ENCODE results near the gene RIMBP2. TPM values are rescaled to one million over a fixed set of nuclear protein-coding genes. Genes with fewer than 3 reads are reported as not detected.

RIMBP2 gene
- total RNA-seq, 1 experiment from 2014 or later: not detected

DNA sequence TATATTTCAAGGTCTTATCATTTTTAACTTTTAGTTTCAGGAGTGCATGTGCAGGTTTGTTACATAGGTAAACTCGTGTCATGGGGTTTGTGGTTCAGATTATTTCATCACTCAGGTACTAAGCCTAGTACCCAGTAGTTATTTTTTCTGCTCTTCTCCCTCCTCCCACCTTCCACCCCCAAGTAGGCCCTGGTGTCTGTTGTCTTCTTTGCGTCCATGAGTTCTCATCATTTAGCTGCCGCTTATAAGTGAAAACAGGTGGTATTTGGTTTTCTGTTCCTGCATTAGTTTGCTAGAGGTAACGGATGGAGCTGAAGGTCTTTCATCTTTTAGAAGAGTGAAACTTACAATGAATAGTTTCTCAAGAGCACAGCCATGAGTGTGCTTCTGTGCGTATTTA, 354.0 kb downstream of the RIMBP2 start:
- POLR2A ChIA-PET: no interaction called here
- H3K4me3 Mint-ChIP-seq (ENCODE audit: unreplicated experiment): no peak overlapping the region
- H3K9me3 Mint-ChIP-seq (ENCODE audit: unreplicated experiment): no peaks in the 10 kb centered on the region
- no peak for DNase-seq (ENCODE audit: unreplicated experiment)
- peaks cover 6% of the 10 kb centered on the region for H3K36me3 Mint-ChIP-seq (ENCODE audit: insufficient read depth, unreplicated experiment)
- H3K27ac Mint-ChIP-seq (ENCODE audit: low read depth, unreplicated experiment): no peak overlapping the region
- TF ChIP-seq, protein P1, sequence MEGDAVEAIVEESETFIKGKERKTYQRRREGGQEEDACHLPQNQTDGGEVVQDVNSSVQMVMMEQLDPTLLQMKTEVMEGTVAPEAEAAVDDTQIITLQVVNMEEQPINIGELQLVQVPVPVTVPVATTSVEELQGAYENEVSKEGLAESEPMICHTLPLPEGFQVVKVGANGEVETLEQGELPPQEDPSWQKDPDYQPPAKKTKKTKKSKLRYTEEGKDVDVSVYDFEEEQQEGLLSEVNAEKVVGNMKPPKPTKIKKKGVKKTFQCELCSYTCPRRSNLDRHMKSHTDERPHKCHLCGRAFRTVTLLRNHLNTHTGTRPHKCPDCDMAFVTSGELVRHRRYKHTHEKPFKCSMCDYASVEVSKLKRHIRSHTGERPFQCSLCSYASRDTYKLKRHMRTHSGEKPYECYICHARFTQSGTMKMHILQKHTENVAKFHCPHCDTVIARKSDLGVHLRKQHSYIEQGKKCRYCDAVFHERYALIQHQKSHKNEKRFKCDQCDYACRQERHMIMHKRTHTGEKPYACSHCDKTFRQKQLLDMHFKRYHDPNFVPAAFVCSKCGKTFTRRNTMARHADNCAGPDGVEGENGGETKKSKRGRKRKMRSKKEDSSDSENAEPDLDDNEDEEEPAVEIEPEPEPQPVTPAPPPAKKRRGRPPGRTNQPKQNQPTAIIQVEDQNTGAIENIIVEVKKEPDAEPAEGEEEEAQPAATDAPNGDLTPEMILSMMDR (IDR thresholded peaks at IDR 0.05; ENCODE audit: unreplicated experiment): no peak
- H3K4me1 Mint-ChIP-seq (ENCODE audit: insufficient read depth, unreplicated experiment): no peaks in the 10 kb centered on the region
- CTCF ChIA-PET: interaction anchor here (1.0 to 1.3 kb wide), 3 partner anchors 12 to 386 kb away, joined by 3 to 4 read pairs (median 3); no protein-coding TSS in a partner anchor
- intact Hi-C loops (cut with micrococcal nuclease): no loop called here
- H3K27me3 Mint-ChIP-seq (ENCODE audit: insufficient read depth, unreplicated experiment): no peaks in the 10 kb centered on the region
- BruUV-seq (replicated peaks): no TSS peak

DNA sequence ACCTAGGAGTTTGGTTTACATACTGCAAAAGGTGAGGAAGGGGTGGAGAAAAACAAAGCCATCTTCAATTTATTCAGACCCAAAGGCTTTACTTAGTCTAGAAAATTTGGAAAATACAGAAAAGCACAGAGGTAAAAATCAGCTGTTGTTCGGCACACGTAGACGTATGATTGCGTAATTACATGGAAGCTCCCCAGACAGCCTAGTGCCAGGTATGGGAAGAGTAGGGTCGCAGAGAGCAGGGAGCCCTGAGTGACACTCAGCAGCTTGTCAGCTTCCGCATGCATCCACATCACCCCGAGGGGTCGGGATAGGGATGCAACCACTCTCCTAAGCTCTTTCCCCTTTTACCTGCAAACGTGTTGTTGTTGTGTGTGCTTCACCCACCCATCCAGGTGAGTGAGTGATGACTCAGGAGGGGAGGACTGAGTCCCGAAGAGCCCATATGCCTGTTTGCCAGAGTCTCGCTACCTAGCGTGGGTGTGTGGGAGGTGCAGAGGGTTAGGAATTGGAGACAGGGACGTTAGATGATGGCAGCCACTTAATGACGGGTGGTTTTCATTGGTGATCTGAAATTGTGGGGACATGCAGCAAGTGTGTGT, 358.3 kb downstream of the RIMBP2 start:
- no TSS peak for BruUV-seq (replicated peaks)
- Mint-ChIP-seq H3K27ac (ENCODE audit: low read depth, unreplicated experiment) (no peak overlapping the region), H3K27me3 (ENCODE audit: insufficient read depth, unreplicated experiment) (no peaks in the 10 kb centered on the region), H3K36me3 (ENCODE audit: insufficient read depth, unreplicated experiment) (peaks cover 6% of the 10 kb centered on the region), H3K4me3 (ENCODE audit: unreplicated experiment) (no peak overlapping the region), H3K9me3 (ENCODE audit: unreplicated experiment) (no peaks in the 10 kb centered on the region), H3K4me1 (ENCODE audit: insufficient read depth, unreplicated experiment) (peaks cover 6% of the 10 kb centered on the region)
- ChIA-PET POLR2A (no interaction called here), CTCF (interaction anchor here (0.7 to 1.3 kb wide), 3 partner anchors 63 to 402 kb away, joined by 3 to 4 read pairs (median 3); no protein-coding TSS in a partner anchor)
- DNase-seq (ENCODE audit: unreplicated experiment): peak; percentile 5
- TF ChIP-seq, protein P1 (IDR thresholded peaks at IDR 0.05; ENCODE audit: unreplicated experiment): no peak
- intact Hi-C loops (cut with micrococcal nuclease): no loop called here

DNA sequence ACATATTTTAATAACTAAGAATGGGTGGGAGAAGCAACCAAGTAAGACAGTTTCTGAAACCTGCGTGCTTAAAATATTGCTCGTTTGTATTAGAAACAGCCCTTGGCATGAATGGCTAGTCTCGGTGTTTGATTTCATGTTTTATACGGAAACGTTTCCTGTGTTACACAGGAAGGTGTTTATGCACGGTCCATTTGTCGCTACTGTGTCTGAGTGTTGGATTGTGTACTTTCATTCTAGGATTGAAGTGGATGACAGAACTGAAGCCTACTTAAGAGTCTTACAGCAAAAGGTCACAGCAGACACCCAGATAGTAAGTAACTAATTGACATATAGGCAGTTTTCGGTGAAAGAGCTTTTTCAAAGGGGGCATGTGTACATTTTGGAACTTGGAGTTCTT, 358.9 kb downstream of the RIMBP2 start:
- Mint-ChIP-seq H3K27ac (ENCODE audit: low read depth, unreplicated experiment) (no peak overlapping the region), H3K9me3 (ENCODE audit: unreplicated experiment) (no peaks in the 10 kb centered on the region), H3K4me1 (ENCODE audit: insufficient read depth, unreplicated experiment) (peaks cover 7% of the 10 kb centered on the region), H3K27me3 (ENCODE audit: insufficient read depth, unreplicated experiment) (no peaks in the 10 kb centered on the region), H3K4me3 (ENCODE audit: unreplicated experiment) (no peak overlapping the region), H3K36me3 (ENCODE audit: insufficient read depth, unreplicated experiment) (peaks cover 6% of the 10 kb centered on the region)
- POLR2A ChIA-PET: no interaction called here
- no TSS peak for BruUV-seq (replicated peaks)
- CTCF ChIA-PET: interaction anchor here (0.7 to 1.3 kb wide), 3 partner anchors 64 to 403 kb away, joined by 3 to 4 read pairs (median 3); no protein-coding TSS in a partner anchor
- TF ChIP-seq, protein P1 (IDR thresholded peaks at IDR 0.05; ENCODE audit: unreplicated experiment): no peak
- DNase-seq (ENCODE audit: unreplicated experiment): no peak
- intact Hi-C loops (cut with micrococcal nuclease): no loop called here

DNA sequence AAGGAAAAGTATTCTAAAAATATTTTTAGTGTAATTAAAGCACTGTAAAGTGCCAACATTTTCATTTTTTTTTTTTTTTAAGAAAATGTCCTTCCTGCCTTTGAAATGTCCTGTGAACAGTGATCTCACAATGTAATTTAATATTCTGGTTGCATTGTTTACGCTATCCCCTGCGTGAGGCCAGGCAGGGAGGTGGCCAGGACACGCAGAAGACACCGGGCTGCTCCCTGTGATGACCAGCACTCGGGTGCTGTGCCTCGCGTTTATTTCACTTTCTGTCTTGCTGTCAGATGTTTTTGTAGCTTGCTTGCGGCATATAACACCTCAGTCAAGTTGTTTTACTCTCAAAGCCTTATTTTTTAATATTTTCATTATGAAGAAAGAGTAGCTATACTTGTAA, 359.9 kb downstream of the RIMBP2 start:
- ChIA-PET CTCF (interaction anchor here (0.6 to 1.6 kb wide), 2 partner anchors 20 to 70 kb away, joined by 4 read pairs; no protein-coding TSS in a partner anchor), POLR2A (interaction anchor here (1.0 kb wide), 1 partner anchor 15 kb away, joined by 3 read pairs; no protein-coding TSS in a partner anchor)
- Mint-ChIP-seq H3K4me1 (ENCODE audit: insufficient read depth, unreplicated experiment) (peaks cover 17% of the 10 kb centered on the region), H3K4me3 (ENCODE audit: unreplicated experiment) (no peak overlapping the region), H3K27me3 (ENCODE audit: insufficient read depth, unreplicated experiment) (no peaks in the 10 kb centered on the region), H3K9me3 (ENCODE audit: unreplicated experiment) (no peaks in the 10 kb centered on the region), H3K27ac (ENCODE audit: low read depth, unreplicated experiment) (no peak overlapping the region), H3K36me3 (ENCODE audit: insufficient read depth, unreplicated experiment) (peaks cover 6% of the 10 kb centered on the region)
- TF ChIP-seq, protein P1 (IDR thresholded peaks at IDR 0.05; ENCODE audit: unreplicated experiment): no peak
- DNase-seq (ENCODE audit: unreplicated experiment): no peak
- no TSS peak for BruUV-seq (replicated peaks)
- intact Hi-C loops (cut with micrococcal nuclease): no loop called here

All from MCF 10A (cell line).